ENCODE measurements around the gene MED25. TPM values are rescaled to one million over a fixed set of nuclear protein-coding genes. Genes with fewer than 3 reads are reported as not detected.

MED25 gene
- total and polyA plus RNA-seq, 4 donors: 42.6 to 75.2 (median 48.1) TPM

DNA sequence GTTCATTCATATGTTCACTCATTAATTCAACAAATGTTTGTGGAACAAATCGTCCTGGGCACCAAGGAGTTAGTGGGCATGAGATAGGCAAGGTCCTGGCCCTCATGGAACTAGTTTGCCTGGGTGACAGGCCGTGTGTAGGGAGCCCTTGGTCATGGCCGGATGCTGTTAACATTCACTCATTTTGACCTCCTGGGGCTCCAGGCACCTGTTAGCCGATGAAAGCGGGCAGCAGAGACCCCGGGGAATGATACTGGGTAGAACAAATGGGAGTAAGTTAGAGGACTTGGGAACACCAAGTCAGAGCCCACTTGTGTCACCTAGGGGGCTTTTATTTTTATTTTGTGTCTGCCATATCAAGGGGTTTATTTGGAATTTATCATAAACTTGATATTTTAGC, 6.6 kb downstream of the MED25 start:
- WGBS, 2 donors: 91 to 92% methylated on average over 6 of the region's 6 CpGs
- H3K9me3 ChIP-seq (ENCODE audit: control insufficient read depth in 4 of 4, insufficient read depth in 3 of 4, low read length in 3 of 4): no peaks in the 10 kb centered on the region
- peaks cover 0 to 3% (median 0%) of the 10 kb centered on the region in 5 donors for H3K4me1 ChIP-seq (ENCODE audit: control insufficient read depth in 5 of 5, insufficient read depth in 5 of 5, low read length in 5 of 5)
- no peaks in the 10 kb centered on the region for H3K27me3 ChIP-seq (ENCODE audit: control insufficient read depth in 3 of 3, insufficient read depth in 3 of 3, low read length in 2 of 3)
- H3K4me3 ChIP-seq: no peak overlapping the region
- no peak overlapping the region for H3K27ac ChIP-seq (ENCODE audit: low read depth in 1 of 2, low read length in 1 of 2)
- peaks cover 0 to 27% (median 14%) of the 10 kb centered on the region in 4 donors for H3K36me3 ChIP-seq (ENCODE audit: control insufficient read depth in 4 of 4, insufficient read depth in 4 of 4, low read length in 4 of 4)
- ATAC-seq (ENCODE audit: insufficient read depth, low FRiP score) (no peak), DNase-seq (no peak)
- no peak overlapping the region for H3K9ac ChIP-seq (ENCODE audit: insufficient read depth in 1 of 2, low read length in 2 of 2)
- TF ChIP-seq, protein P1, sequence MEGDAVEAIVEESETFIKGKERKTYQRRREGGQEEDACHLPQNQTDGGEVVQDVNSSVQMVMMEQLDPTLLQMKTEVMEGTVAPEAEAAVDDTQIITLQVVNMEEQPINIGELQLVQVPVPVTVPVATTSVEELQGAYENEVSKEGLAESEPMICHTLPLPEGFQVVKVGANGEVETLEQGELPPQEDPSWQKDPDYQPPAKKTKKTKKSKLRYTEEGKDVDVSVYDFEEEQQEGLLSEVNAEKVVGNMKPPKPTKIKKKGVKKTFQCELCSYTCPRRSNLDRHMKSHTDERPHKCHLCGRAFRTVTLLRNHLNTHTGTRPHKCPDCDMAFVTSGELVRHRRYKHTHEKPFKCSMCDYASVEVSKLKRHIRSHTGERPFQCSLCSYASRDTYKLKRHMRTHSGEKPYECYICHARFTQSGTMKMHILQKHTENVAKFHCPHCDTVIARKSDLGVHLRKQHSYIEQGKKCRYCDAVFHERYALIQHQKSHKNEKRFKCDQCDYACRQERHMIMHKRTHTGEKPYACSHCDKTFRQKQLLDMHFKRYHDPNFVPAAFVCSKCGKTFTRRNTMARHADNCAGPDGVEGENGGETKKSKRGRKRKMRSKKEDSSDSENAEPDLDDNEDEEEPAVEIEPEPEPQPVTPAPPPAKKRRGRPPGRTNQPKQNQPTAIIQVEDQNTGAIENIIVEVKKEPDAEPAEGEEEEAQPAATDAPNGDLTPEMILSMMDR (IDR thresholded peaks at IDR 0.05; ENCODE audit: control extremely low read depth, extremely low read depth): no peak

DNA sequence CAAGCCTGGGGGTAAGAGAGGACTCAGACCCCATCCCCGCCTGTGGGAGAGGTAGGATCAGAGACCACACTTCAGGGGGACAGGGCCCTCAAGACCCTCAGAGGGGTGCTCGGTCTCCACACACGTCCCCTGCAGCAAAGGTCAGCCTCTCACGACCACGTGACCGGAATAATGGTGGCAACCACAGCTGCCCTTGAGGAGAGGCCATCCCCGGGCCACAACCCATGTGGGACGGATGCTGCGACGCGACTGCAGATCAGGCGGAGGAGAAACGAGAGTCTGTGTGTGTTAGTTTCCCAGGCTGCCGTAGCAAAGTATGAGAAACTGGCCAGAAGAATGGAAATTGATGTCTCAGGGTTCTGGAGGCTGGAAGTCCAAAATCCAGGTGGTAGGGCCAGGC, 8.9 kb downstream of the MED25 start:
- 93% methylated on average over 14 of the region's 14 CpGs for WGBS, 2 donors
- H3K9me3 ChIP-seq (ENCODE audit: control insufficient read depth in 4 of 4, insufficient read depth in 3 of 4, low read length in 3 of 4): no peaks in the 10 kb centered on the region
- no peaks in the 10 kb centered on the region for H3K27me3 ChIP-seq (ENCODE audit: control insufficient read depth in 3 of 3, insufficient read depth in 3 of 3, low read length in 2 of 3)
- H3K36me3 ChIP-seq (ENCODE audit: control insufficient read depth in 4 of 4, insufficient read depth in 4 of 4, low read length in 4 of 4): peaks cover 0 to 42% (median 25%) of the 10 kb centered on the region in 4 donors
- no peak overlapping the region for H3K27ac ChIP-seq (ENCODE audit: low read depth in 1 of 2, low read length in 1 of 2)
- H3K9ac ChIP-seq (ENCODE audit: insufficient read depth in 1 of 2, low read length in 2 of 2): no peak overlapping the region
- H3K4me3 ChIP-seq: no peak overlapping the region
- no peak for ATAC-seq (ENCODE audit: insufficient read depth, low FRiP score)
- TF ChIP-seq, protein P1 (IDR thresholded peaks at IDR 0.05; ENCODE audit: control extremely low read depth, extremely low read depth): no peak
- no peak for DNase-seq
- H3K4me1 ChIP-seq (ENCODE audit: control insufficient read depth in 5 of 5, insufficient read depth in 5 of 5, low read length in 5 of 5): no peaks in the 10 kb centered on the region

GRCh38 chr19:49829200-49829599, 11.1 kb downstream of the MED25 start:
- H3K4me3 ChIP-seq: no peak overlapping the region
- H3K27ac ChIP-seq (ENCODE audit: low read depth in 1 of 2, low read length in 1 of 2): no peak overlapping the region
- DNase-seq: no peak
- H3K4me1 ChIP-seq (ENCODE audit: control insufficient read depth in 5 of 5, insufficient read depth in 5 of 5, low read length in 5 of 5): no peaks in the 10 kb centered on the region
- 95 to 96% methylated on average over 8 of the region's 8 CpGs for WGBS, 2 donors
- no peak overlapping the region for H3K9ac ChIP-seq (ENCODE audit: insufficient read depth in 1 of 2, low read length in 2 of 2)
- no peaks in the 10 kb centered on the region for H3K9me3 ChIP-seq (ENCODE audit: control insufficient read depth in 4 of 4, insufficient read depth in 3 of 4, low read length in 3 of 4)
- no peaks in the 10 kb centered on the region for H3K27me3 ChIP-seq (ENCODE audit: control insufficient read depth in 3 of 3, insufficient read depth in 3 of 3, low read length in 2 of 3)
- TF ChIP-seq, protein P1 (IDR thresholded peaks at IDR 0.05; ENCODE audit: control extremely low read depth, extremely low read depth): no peak
- no peak for ATAC-seq (ENCODE audit: insufficient read depth, low FRiP score)
- H3K36me3 ChIP-seq (ENCODE audit: control insufficient read depth in 4 of 4, insufficient read depth in 4 of 4, low read length in 4 of 4): peaks cover 4 to 50% (median 30%) of the 10 kb centered on the region in 4 donors

- no peak overlapping the region for H3K4me3 ChIP-seq
- no peaks in the 10 kb centered on the region for H3K9me3 ChIP-seq (ENCODE audit: control insufficient read depth in 4 of 4, insufficient read depth in 3 of 4, low read length in 3 of 4)
- TF ChIP-seq, protein P1 (IDR thresholded peaks at IDR 0.05; ENCODE audit: control extremely low read depth, extremely low read depth): no peak
- H3K36me3 ChIP-seq (ENCODE audit: control insufficient read depth in 4 of 4, insufficient read depth in 4 of 4, low read length in 4 of 4): peaks cover 7 to 55% (median 34%) of the 10 kb centered on the region in 4 donors
- no peaks in the 10 kb centered on the region for H3K4me1 ChIP-seq (ENCODE audit: control insufficient read depth in 5 of 5, insufficient read depth in 5 of 5, low read length in 5 of 5)
- H3K27ac ChIP-seq (ENCODE audit: low read depth in 1 of 2, low read length in 1 of 2): no peak overlapping the region
- H3K9ac ChIP-seq (ENCODE audit: insufficient read depth in 1 of 2, low read length in 2 of 2): no peak overlapping the region
- ATAC-seq (ENCODE audit: insufficient read depth, low FRiP score) (no peak), DNase-seq (no peak)
- no peaks in the 10 kb centered on the region for H3K27me3 ChIP-seq (ENCODE audit: control insufficient read depth in 3 of 3, insufficient read depth in 3 of 3, low read length in 2 of 3)
- WGBS, 2 donors: 96 to 98% methylated on average over 18 of the region's 18 CpGs
These were observed 11.6 kb downstream of the MED25 start for GRCh38 chr19:49829721-49830120.
